ENCODE measurements around the gene SPOCK1. TPM values are rescaled to one million over a fixed set of nuclear protein-coding genes. Genes with fewer than 3 reads are reported as not detected.

SPOCK1 gene
- total and polyA plus RNA-seq, 9 of the 15 experiments (the other 6 are each of a cell fraction or from before 2014, with no cell fraction given) = 0.01 to 0.35 (median 0.04) TPM; not detected in 6

DNA sequence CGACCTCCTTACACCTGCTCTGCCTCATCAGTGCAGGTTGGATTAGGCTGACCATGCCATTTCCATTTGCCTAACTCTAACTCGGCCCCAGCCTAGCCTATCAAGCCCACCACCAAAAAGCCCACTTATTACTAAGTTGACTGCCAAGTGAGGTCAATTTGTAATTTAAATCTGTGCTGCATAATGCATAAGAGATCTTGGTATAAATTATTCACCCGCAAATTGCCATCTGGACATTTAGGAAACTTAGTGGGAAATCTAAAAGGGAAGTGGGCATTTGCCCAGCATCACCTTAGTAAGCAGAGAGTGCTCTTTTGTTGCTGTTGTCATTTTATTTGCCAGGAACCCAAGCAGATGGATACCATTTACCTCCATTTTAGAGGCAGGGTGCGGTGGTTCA, 143.0 kb downstream of the SPOCK1 start:
- no peak overlapping the region for H3K4me3 ChIP-seq
- H3K36me3 ChIP-seq (ENCODE audit: control insufficient read depth, insufficient read depth, low read length) = no peaks in the 10 kb centered on the region
- H3K27me3 ChIP-seq (ENCODE audit: control insufficient read depth in 2 of 2, insufficient read depth in 2 of 2, low read length in 2 of 2) = peaks cover 0 to 9% of the 10 kb centered on the region in 2 experiments; a peak in 1 of 5 replicates
- ATAC-seq (no peak), DNase-seq (ENCODE audit: extremely low read depth in 1 of 4, low spot score in 3 of 4) (no peak), FAIRE-seq (no peak)
- no peaks in the 10 kb centered on the region for H3K9me3 ChIP-seq (replicated peaks; ENCODE audit: control insufficient read depth, insufficient read depth, low read depth, low read length)
- no TSS peak for BruUV-seq (replicated peaks)
- in situ Hi-C loops (cut with MboI) = no loop called here
- H3K4me2 ChIP-seq (ENCODE audit: insufficient read depth, low read length) = no peak overlapping the region
- no peaks in the 10 kb centered on the region for H3K9me1 ChIP-seq (ENCODE audit: control insufficient read depth, insufficient read depth, low read length)
- no peaks in the 10 kb centered on the region for H4K20me1 ChIP-seq (replicated peaks; ENCODE audit: control insufficient read depth, insufficient read depth, low read length)
- no peak overlapping the region for H2AFZ ChIP-seq (ENCODE audit: low read depth, low read length)
- no peaks in the 10 kb centered on the region for H3K4me1 ChIP-seq (replicated peaks in 1 of 2; ENCODE audit: control insufficient read depth in 2 of 2, insufficient read depth in 2 of 2, low read length in 2 of 2)
- TF ChIP-seq ATF1 (CRISPR knock-in tag; IDR thresholded peaks at IDR 0.05) (no peak), ATF1 (tag; IDR thresholded peaks at IDR 0.05) (no peak), ELF1 (tag; IDR thresholded peaks at IDR 0.05) (no peak), SP2 (IDR thresholded peaks at IDR 0.05; ENCODE audit: extremely low read depth, low read depth, low read length, poor library complexity, severe bottlenecking) (no peak), ZNF239 (CRISPR knock-in tag; IDR thresholded peaks at IDR 0.05) (no peak)
- TF ChIP-seq, protein P1, sequence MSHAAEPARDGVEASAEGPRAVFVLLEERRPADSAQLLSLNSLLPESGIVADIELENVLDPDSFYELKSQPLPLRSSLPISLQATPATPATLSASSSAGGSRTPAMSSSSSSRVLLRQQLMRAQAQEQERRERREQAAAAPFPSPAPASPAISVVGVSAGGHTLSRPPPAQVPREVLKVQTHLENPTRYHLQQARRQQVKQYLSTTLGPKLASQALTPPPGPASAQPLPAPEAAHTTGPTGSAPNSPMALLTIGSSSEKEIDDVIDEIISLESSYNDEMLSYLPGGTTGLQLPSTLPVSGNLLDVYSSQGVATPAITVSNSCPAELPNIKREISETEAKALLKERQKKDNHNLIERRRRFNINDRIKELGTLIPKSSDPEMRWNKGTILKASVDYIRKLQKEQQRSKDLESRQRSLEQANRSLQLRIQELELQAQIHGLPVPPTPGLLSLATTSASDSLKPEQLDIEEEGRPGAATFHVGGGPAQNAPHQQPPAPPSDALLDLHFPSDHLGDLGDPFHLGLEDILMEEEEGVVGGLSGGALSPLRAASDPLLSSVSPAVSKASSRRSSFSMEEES (CRISPR knock-in tag; IDR thresholded peaks at IDR 0.05) = no peak
- TF ChIP-seq, protein P2, sequence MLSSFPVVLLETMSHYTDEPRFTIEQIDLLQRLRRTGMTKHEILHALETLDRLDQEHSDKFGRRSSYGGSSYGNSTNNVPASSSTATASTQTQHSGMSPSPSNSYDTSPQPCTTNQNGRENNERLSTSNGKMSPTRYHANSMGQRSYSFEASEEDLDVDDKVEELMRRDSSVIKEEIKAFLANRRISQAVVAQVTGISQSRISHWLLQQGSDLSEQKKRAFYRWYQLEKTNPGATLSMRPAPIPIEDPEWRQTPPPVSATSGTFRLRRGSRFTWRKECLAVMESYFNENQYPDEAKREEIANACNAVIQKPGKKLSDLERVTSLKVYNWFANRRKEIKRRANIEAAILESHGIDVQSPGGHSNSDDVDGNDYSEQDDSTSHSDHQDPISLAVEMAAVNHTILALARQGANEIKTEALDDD (IDR thresholded peaks at IDR 0.05) = no peak
- TF ChIP-seq, protein P3, sequence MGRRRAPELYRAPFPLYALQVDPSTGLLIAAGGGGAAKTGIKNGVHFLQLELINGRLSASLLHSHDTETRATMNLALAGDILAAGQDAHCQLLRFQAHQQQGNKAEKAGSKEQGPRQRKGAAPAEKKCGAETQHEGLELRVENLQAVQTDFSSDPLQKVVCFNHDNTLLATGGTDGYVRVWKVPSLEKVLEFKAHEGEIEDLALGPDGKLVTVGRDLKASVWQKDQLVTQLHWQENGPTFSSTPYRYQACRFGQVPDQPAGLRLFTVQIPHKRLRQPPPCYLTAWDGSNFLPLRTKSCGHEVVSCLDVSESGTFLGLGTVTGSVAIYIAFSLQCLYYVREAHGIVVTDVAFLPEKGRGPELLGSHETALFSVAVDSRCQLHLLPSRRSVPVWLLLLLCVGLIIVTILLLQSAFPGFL (CRISPR knock-in tag; IDR thresholded peaks at IDR 0.05) = no peak
- TF ChIP-seq, protein P4, sequence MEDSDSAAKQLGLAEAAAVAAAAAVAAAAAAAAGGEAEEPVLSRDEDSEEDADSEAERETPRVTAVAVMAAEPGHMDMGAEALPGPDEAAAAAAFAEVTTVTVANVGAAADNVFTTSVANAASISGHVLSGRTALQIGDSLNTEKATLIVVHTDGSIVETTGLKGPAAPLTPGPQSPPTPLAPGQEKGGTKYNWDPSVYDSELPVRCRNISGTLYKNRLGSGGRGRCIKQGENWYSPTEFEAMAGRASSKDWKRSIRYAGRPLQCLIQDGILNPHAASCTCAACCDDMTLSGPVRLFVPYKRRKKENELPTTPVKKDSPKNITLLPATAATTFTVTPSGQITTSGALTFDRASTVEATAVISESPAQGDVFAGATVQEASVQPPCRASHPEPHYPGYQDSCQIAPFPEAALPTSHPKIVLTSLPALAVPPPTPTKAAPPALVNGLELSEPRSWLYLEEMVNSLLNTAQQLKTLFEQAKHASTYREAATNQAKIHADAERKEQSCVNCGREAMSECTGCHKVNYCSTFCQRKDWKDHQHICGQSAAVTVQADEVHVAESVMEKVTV (CRISPR knock-in tag; IDR thresholded peaks at IDR 0.05) = no peak
- TF ChIP-seq, protein P5, sequence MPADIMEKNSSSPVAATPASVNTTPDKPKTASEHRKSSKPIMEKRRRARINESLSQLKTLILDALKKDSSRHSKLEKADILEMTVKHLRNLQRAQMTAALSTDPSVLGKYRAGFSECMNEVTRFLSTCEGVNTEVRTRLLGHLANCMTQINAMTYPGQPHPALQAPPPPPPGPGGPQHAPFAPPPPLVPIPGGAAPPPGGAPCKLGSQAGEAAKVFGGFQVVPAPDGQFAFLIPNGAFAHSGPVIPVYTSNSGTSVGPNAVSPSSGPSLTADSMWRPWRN (IDR thresholded peaks at IDR 0.05; ENCODE audit: low read depth) = no peak
- TF ChIP-seq, protein P6, sequence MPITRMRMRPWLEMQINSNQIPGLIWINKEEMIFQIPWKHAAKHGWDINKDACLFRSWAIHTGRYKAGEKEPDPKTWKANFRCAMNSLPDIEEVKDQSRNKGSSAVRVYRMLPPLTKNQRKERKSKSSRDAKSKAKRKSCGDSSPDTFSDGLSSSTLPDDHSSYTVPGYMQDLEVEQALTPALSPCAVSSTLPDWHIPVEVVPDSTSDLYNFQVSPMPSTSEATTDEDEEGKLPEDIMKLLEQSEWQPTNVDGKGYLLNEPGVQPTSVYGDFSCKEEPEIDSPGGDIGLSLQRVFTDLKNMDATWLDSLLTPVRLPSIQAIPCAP (CRISPR knock-in tag; IDR thresholded peaks at IDR 0.05; ENCODE audit: borderline replicate concordance) = no peak
- TF ChIP-seq, protein P7, sequence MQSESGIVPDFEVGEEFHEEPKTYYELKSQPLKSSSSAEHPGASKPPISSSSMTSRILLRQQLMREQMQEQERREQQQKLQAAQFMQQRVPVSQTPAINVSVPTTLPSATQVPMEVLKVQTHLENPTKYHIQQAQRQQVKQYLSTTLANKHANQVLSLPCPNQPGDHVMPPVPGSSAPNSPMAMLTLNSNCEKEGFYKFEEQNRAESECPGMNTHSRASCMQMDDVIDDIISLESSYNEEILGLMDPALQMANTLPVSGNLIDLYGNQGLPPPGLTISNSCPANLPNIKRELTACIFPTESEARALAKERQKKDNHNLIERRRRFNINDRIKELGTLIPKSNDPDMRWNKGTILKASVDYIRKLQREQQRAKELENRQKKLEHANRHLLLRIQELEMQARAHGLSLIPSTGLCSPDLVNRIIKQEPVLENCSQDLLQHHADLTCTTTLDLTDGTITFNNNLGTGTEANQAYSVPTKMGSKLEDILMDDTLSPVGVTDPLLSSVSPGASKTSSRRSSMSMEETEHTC (IDR thresholded peaks at IDR 0.05) = no peak
- ChIA-PET CTCF (ENCODE audit: low intra/inter-chr PET ratio) (no interaction called here), POLR2A (interaction anchor here (0.5 kb wide), 1 partner anchor 97 kb away, joined by 4 read pairs; no protein-coding TSS in a partner anchor)
- WGBS (ENCODE audit: insufficient coverage, low coverage, missing lambda C conversion rate) = 0% methylated on average over 4 of the region's 4 CpGs
- H3K79me2 ChIP-seq (ENCODE audit: control insufficient read depth, insufficient read depth, low read length) = no peaks in the 10 kb centered on the region
- H3K9ac ChIP-seq (ENCODE audit: insufficient read depth in 1 of 2, low read depth in 2 of 2, low read length in 2 of 2) = no peak overlapping the region
- intact Hi-C loops (cut with micrococcal nuclease) = no loop called here
- no peak overlapping the region for H3K27ac ChIP-seq (ENCODE audit: extremely low read depth, low read depth, low read length)
